ENCODE data around the gene SAMM50.

The SAMM50 gene

GRCh38 chr22:44026066-44026629 lies 70.9 kb downstream of the SAMM50 start:
- in situ Hi-C loops (cut with HindIII; ENCODE audit: low sequenced_read_pairs), result no loop called here

- in situ Hi-C loops (cut with HindIII; ENCODE audit: low sequenced_read_pairs), result no loop called here
Observed at GRCh38 chr22:44026630-44027511, 71.6 kb downstream of the SAMM50 start.

- in situ Hi-C loops (cut with HindIII; ENCODE audit: low sequenced_read_pairs), result no loop called here
Observed at GRCh38 chr22:44028091-44028490, 72.8 kb downstream of the SAMM50 start.

GRCh38 chr22:44029069-44029468 lies 73.8 kb downstream of the SAMM50 start:
- in situ Hi-C loops (cut with HindIII; ENCODE audit: low sequenced_read_pairs), result no loop called here

GRCh38 chr22:44030051-44030701 lies 74.9 kb downstream of the SAMM50 start:
- in situ Hi-C loops (cut with HindIII; ENCODE audit: low sequenced_read_pairs), result no loop called here

- in situ Hi-C loops (cut with HindIII; ENCODE audit: low sequenced_read_pairs), result no loop called here
Observed at GRCh38 chr22:44030702-44031082, 75.5 kb downstream of the SAMM50 start.

- in situ Hi-C loops (cut with HindIII; ENCODE audit: low sequenced_read_pairs), result no loop called here
Observed at GRCh38 chr22:44031158-44031952, 76.1 kb downstream of the SAMM50 start.

- in situ Hi-C loops (cut with HindIII; ENCODE audit: low sequenced_read_pairs), result no loop called here
Observed at GRCh38 chr22:44032126-44032730, 77.0 kb downstream of the SAMM50 start.

GRCh38 chr22:44033287-44033686 lies 78.0 kb downstream of the SAMM50 start:
- in situ Hi-C loops (cut with HindIII; ENCODE audit: low sequenced_read_pairs), result no loop called here

GRCh38 chr22:44033694-44034093 lies 78.5 kb downstream of the SAMM50 start:
- in situ Hi-C loops (cut with HindIII; ENCODE audit: low sequenced_read_pairs), result no loop called here

GRCh38 chr22:44037519-44038375 lies 82.5 kb downstream of the SAMM50 start:
- in situ Hi-C loops (cut with HindIII; ENCODE audit: low sequenced_read_pairs), result no loop called here

- in situ Hi-C loops (cut with HindIII; ENCODE audit: low sequenced_read_pairs), result no loop called here
Observed at GRCh38 chr22:44039566-44040171, 84.4 kb downstream of the SAMM50 start.

- in situ Hi-C loops (cut with HindIII; ENCODE audit: low sequenced_read_pairs), result no loop called here
Observed at GRCh38 chr22:44042249-44043218, 87.3 kb downstream of the SAMM50 start.

- in situ Hi-C loops (cut with HindIII; ENCODE audit: low sequenced_read_pairs), result no loop called here
Observed at GRCh38 chr22:44045145-44045544, 89.9 kb downstream of the SAMM50 start.

Data from endothelial cell of hepatic sinusoid (primary cell).